CD14-positive monocyte (primary cell): Measurements from ENCODE around the gene OBSCN. TPM values are rescaled to one million over a fixed set of nuclear protein-coding genes. Genes with fewer than 3 reads are reported as not detected.

Experiments used
- DNase-seq, 3 donors: peaks; one replicate each; pipeline ENCODE4 v3.0.0-alpha.2; 2011 to 2022
- H2AFZ ChIP-seq: 2 replicates; pipeline ENCODE4 v1.6.0; 2012; ENCODE audit warnings: mild to moderate bottlenecking, low read depth, low read length, inconsistent platforms; ENCODE audit not compliant: insufficient read depth, poor library complexity, severe bottlenecking
- H3K27ac ChIP-seq, 2 donors: 1 replicate in 1 of 2; 2 replicates in 1 of 2; pipeline ENCODE4 v1.5.1; 2012 to 2013; ENCODE audit warnings: low read length in 2 of 2, control low read depth in 1 of 2, inconsistent platforms in 1 of 2, low read depth in 1 of 2, mild to moderate bottlenecking in 1 of 2
- H3K27me3 ChIP-seq, 2 donors: one replicate each; pipeline versions ENCODE4 v1.6.0 to v1.6.1; 2011 to 2013; ENCODE audit warnings: low read length in 2 of 2; ENCODE audit not compliant: control insufficient read depth in 2 of 2, insufficient read depth in 2 of 2
- H3K36me3 ChIP-seq, 2 donors: replicated peaks in 1 of 2; 1 replicate in 1 of 2; 2 replicates in 1 of 2; pipeline versions ENCODE4 v1.5.1 to v1.6.1; 2012 to 2013; ENCODE audit warnings: low read length in 2 of 2, control low read depth in 1 of 2, inconsistent platforms in 1 of 2, mild to moderate bottlenecking in 1 of 2; ENCODE audit not compliant: insufficient read depth in 2 of 2, control insufficient read depth in 1 of 2
- H3K4me1 ChIP-seq, 2 donors: 1 replicate in 1 of 2; 2 replicates in 1 of 2; pipeline versions ENCODE4 v1.5.1 to v1.6.1; 2012 to 2013; ENCODE audit warnings: low read length in 2 of 2, control low read depth in 1 of 2, inconsistent platforms in 1 of 2, mild to moderate bottlenecking in 1 of 2, moderate library complexity in 1 of 2; ENCODE audit not compliant: insufficient read depth in 2 of 2, control insufficient read depth in 1 of 2
- H3K4me2 ChIP-seq: replicated peaks from 2 replicates; pipeline ENCODE3; 2012; ENCODE audit warnings: low read length, moderate library complexity, mild to moderate bottlenecking; ENCODE audit not compliant: poor library complexity, severe bottlenecking; ENCODE audit errors: extremely low read depth
- H3K4me3 ChIP-seq, 3 experiments: fragments of 200-600 bp in 1 of 3; sonication (generic) in 1 of 3; replicated peaks in 1 of 3; 1 replicate in 2 of 3; 2 replicates in 1 of 3; pipeline ENCODE4 v1.5.1; 2011 to 2013; ENCODE audit warnings: low read length in 3 of 3, mild to moderate bottlenecking in 3 of 3, control low read depth in 2 of 3, low read depth in 2 of 3, inconsistent platforms in 1 of 3, moderate library complexity in 1 of 3
- H3K79me2 ChIP-seq: 2 replicates; pipeline ENCODE4 v1.6.0; 2012; ENCODE audit warnings: mild to moderate bottlenecking, control low read depth, inconsistent platforms, low read length, moderate library complexity; ENCODE audit not compliant: insufficient read depth
- H3K9ac ChIP-seq: 2 replicates; pipeline ENCODE4 v1.6.0; 2017; ENCODE audit warnings: low read length, mild to moderate bottlenecking; ENCODE audit not compliant: insufficient read depth, poor library complexity, severe bottlenecking
- H3K9me3 ChIP-seq, 2 donors: replicated peaks in 1 of 2; 1 replicate in 1 of 2; 2 replicates in 1 of 2; pipeline versions ENCODE4 v1.5.1 to v1.6.1; 2012 to 2013; ENCODE audit warnings: low read length in 2 of 2, control low read depth in 1 of 2; ENCODE audit not compliant: control insufficient read depth in 1 of 2, insufficient read depth in 1 of 2
- H4K20me1 ChIP-seq: 2 replicates; pipeline ENCODE4 v1.6.0; 2012; ENCODE audit warnings: mild to moderate bottlenecking, low read length, control low read depth, moderate library complexity; ENCODE audit not compliant: insufficient read depth
- H3K27ac Mint-ChIP-seq, 7 donors: one replicate each; pipeline ENCODE4 v1.8.0; 2020; ENCODE audit warnings: mild to moderate bottlenecking in 7 of 7, mixed read lengths in 7 of 7, moderate library complexity in 6 of 7, inconsistent platforms in 2 of 7
- H3K27me3 Mint-ChIP-seq, 3 donors: one replicate each; pipeline ENCODE4 v1.8.0; 2021 to 2022; ENCODE audit warnings: low read depth in 3 of 3, mild to moderate bottlenecking in 3 of 3, mixed read lengths in 3 of 3, moderate library complexity in 3 of 3, inconsistent platforms in 1 of 3
- H3K36me3 Mint-ChIP-seq, 2 donors: one replicate each; pipeline ENCODE4 v1.8.0; 2020; ENCODE audit warnings: mixed read lengths in 2 of 2, inconsistent platforms in 1 of 2, mild to moderate bottlenecking in 1 of 2
- H3K4me1 Mint-ChIP-seq: one replicate; pipeline ENCODE4 v1.8.0; 2020; ENCODE audit warnings: mild to moderate bottlenecking, mixed read lengths
- H3K4me3 Mint-ChIP-seq, 2 donors: one replicate each; pipeline ENCODE4 v1.8.0; 2020; ENCODE audit warnings: mild to moderate bottlenecking in 2 of 2, mixed read lengths in 2 of 2, moderate library complexity in 1 of 2
- H3K9me3 Mint-ChIP-seq, 7 donors: one replicate each; pipeline ENCODE4 v1.8.0; 2020 to 2022; ENCODE audit warnings: mixed read lengths in 7 of 7, mild to moderate bottlenecking in 6 of 7, moderate library complexity in 6 of 7, inconsistent platforms in 2 of 7
- WGBS: methylation state at CpG from one replicate; pipeline ENCODE4 v1.1.5; 2013; ENCODE audit warnings: missing lambda C conversion rate; ENCODE audit not compliant: insufficient coverage; 5-methylcytosine and 5-hydroxymethylcytosine counted together
- intact Hi-C, 2 donors: fragments of 100-400 bp; cut with micrococcal nuclease; formaldehyde crosslinking; loops; one replicate each; pipeline versions ENCODE4 v1.15.0 to v1.15.1; 2023
- polyA plus RNA-seq, 3 donors: library from polyadenylated mRNA; depleted of rRNA in 1 of 3; unstranded in 2 of 3; stranded (reverse) in 1 of 3; fragments of 300-500 nt in 2 of 3; fragments of >200 nt in 1 of 3; fragmentation: Illumina TruSeq in 2 of 3; gene quantifications; 1 replicate in 2 of 3; 2 replicates in 1 of 3; pipeline ENCODE4 v1.2.3, GENCODE V29; 2012 to 2021
- TF ChIP-seq, protein P1 (sequence below): fragments of 200-600 bp; IDR thresholded peaks from one replicate; pipeline ENCODE4 v1.8.0; 2022; ENCODE audit warnings: antibody characterized with exemption, mild to moderate bottlenecking

The OBSCN gene
- polyA plus RNA-seq, 3 donors, result 0.57 to 1.5 (median 0.76) TPM

DNA sequence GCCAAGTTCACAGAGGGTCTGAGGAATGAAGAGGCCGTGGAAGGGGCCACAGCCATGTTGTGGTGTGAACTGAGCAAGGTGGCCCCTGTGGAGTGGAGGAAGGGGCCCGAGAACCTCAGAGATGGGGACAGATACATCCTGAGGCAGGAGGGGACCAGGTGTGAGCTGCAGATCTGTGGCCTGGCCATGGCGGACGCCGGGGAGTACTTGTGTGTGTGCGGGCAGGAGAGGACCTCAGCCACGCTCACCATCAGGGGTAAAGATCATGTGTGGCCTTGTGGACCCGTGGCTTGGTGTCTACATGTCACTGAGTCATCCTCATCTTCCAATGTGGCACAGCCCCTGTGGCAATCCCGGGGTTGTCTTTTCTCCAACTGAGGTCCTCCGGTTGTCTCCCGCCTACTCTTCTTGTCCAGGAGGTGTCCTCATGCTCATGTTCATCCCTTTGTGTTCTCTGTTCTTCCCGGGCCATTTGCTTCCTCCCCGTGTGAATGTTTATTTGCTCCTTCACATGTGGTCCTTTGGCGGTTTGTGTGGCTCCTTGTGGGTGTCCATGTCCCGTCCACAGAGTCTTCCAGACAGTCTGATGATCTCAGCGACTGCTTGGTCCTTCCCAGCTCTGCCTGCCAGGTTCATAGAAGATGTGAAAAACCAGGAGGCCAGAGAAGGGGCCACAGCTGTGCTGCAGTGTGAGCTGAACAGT, 84.2 kb downstream of the OBSCN start:
- Histone ChIP-seq H2AFZ (no peak overlapping the region), H3K4me2 (no peak overlapping the region), H3K27me3 (no peaks in the 10 kb centered on the region), H3K27ac (no peak overlapping the region), H4K20me1 (no peaks in the 10 kb centered on the region), H3K9ac (no peak overlapping the region), H3K4me3 (no peak overlapping the region), H3K9me3 (peaks cover 0 to 1% of the 10 kb centered on the region in 2 donors), H3K79me2 (no peaks in the 10 kb centered on the region), H3K36me3 (no peaks in the 10 kb centered on the region), H3K4me1 (no peaks in the 10 kb centered on the region)
- TF ChIP-seq, protein P1, sequence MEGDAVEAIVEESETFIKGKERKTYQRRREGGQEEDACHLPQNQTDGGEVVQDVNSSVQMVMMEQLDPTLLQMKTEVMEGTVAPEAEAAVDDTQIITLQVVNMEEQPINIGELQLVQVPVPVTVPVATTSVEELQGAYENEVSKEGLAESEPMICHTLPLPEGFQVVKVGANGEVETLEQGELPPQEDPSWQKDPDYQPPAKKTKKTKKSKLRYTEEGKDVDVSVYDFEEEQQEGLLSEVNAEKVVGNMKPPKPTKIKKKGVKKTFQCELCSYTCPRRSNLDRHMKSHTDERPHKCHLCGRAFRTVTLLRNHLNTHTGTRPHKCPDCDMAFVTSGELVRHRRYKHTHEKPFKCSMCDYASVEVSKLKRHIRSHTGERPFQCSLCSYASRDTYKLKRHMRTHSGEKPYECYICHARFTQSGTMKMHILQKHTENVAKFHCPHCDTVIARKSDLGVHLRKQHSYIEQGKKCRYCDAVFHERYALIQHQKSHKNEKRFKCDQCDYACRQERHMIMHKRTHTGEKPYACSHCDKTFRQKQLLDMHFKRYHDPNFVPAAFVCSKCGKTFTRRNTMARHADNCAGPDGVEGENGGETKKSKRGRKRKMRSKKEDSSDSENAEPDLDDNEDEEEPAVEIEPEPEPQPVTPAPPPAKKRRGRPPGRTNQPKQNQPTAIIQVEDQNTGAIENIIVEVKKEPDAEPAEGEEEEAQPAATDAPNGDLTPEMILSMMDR, result no peak
- Mint-ChIP-seq H3K27me3 (peaks cover 0 to 4% (median 0%) of the 10 kb centered on the region in 3 donors), H3K36me3 (no peaks in the 10 kb centered on the region), H3K4me1 (no peaks in the 10 kb centered on the region), H3K4me3 (no peak overlapping the region), H3K27ac (peak overlapping the region in 1 of 7 donors; percentile 29), H3K9me3 (peaks cover under 1 to 4% (median 2%) of the 10 kb centered on the region in 7 donors)
- 93% methylated on average over 16 of the region's 16 CpGs for WGBS
- intact Hi-C loops, result no loop called here
- no peak for DNase-seq

DNA sequence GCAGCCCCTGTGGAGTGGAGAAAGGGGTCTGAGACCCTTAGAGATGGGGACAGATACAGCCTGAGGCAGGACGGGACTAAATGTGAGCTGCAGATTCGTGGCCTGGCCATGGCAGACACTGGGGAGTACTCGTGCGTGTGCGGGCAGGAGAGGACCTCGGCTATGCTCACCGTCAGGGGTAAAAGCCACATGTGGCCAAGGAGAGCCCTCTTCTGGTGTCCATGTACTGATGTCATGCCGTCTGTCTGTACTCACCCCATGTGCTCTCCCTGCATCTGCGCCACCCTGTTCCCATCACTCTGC, 84.7 kb downstream of the OBSCN start:
- H3K4me1 ChIP-seq, result no peaks in the 10 kb centered on the region
- H3K27me3 ChIP-seq, result no peaks in the 10 kb centered on the region
- H3K4me3 Mint-ChIP-seq, result no peak overlapping the region
- H3K27me3 Mint-ChIP-seq, result peaks cover 0 to 4% (median under 1%) of the 10 kb centered on the region in 3 donors
- no peak for DNase-seq
- TF ChIP-seq, protein P1, result no peak
- no peak overlapping the region for H3K9ac ChIP-seq
- intact Hi-C loops, result no loop called here
- H2AFZ ChIP-seq, result no peak overlapping the region
- H3K4me2 ChIP-seq, result no peak overlapping the region
- peaks cover under 1 to 6% of the 10 kb centered on the region in 2 donors for H3K9me3 ChIP-seq
- no peak overlapping the region for H3K27ac ChIP-seq
- H3K36me3 ChIP-seq, result no peaks in the 10 kb centered on the region
- no peak overlapping the region for H3K27ac Mint-ChIP-seq
- no peaks in the 10 kb centered on the region for H4K20me1 ChIP-seq
- no peaks in the 10 kb centered on the region for H3K79me2 ChIP-seq
- peaks cover 3 to 9% (median 6%) of the 10 kb centered on the region in 7 donors for H3K9me3 Mint-ChIP-seq
- WGBS, result 93% methylated on average over 9 of the region's 9 CpGs
- no peaks in the 10 kb centered on the region for H3K36me3 Mint-ChIP-seq
- no peak overlapping the region for H3K4me3 ChIP-seq
- no peaks in the 10 kb centered on the region for H3K4me1 Mint-ChIP-seq
